ENCODE data around the gene FAM9B. TPM values are rescaled to one million over a fixed set of nuclear protein-coding genes. Genes with fewer than 3 reads are reported as not detected.

The FAM9B gene
- total RNA-seq, 2 experiments from 2014 or later, result not detected

DNA sequence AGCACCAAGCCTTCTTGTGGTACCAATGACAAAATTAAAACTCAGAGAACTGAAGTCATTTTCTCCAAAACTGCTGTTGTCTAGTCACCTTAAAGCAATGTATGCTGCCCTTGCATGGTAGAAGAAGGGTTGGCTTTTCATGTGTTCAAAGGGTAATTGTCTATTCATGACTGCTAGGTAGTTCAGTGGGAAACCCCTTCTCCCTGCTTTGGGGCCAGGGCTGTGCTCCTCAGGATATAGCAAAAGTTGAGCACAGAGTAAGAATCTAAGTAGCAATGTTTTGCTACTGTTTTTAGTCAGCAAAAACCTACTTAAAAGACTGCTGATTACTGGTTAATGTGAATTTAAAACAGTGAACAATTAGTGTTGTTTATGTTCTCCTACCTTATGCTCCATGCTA, 30.8 kb upstream of the FAM9B start:
- ATAC-seq (ENCODE audit: poor library complexity) (no peak), DNase-seq (no peak)
- Mint-ChIP-seq H3K27ac (no peak overlapping the region), H3K4me3 (no peak overlapping the region), H3K36me3 (ENCODE audit: low read depth) (no peaks in the 10 kb centered on the region), H3K27me3 (no peaks in the 10 kb centered on the region), H3K4me1 (ENCODE audit: low read depth) (no peaks in the 10 kb centered on the region), H3K9me3 (no peaks in the 10 kb centered on the region)
- Histone ChIP-seq H3K27ac (ENCODE audit: low read depth in 1 of 2, low read length in 2 of 2) (no peak overlapping the region), H3K27me3 (ENCODE audit: control insufficient read depth in 1 of 2, insufficient read depth in 2 of 2, low read length in 2 of 2) (no peaks in the 10 kb centered on the region), H3K36me3 (ENCODE audit: insufficient read depth, low read length) (no peaks in the 10 kb centered on the region), H3K4me1 (ENCODE audit: insufficient read depth, low read length) (no peaks in the 10 kb centered on the region), H3K4me3 (ENCODE audit: low read length) (no peak overlapping the region), H3K9me3 (ENCODE audit: control insufficient read depth in 1 of 2, insufficient read depth in 1 of 2, low read length in 2 of 2) (no peaks in the 10 kb centered on the region)
- CTCF ChIA-PET, result no interaction called here
- POLR2A ChIA-PET, result no interaction called here
- intact Hi-C loops (cut with DNase I, micrococcal nuclease), result no loop called here
- TF ChIP-seq, protein P1, sequence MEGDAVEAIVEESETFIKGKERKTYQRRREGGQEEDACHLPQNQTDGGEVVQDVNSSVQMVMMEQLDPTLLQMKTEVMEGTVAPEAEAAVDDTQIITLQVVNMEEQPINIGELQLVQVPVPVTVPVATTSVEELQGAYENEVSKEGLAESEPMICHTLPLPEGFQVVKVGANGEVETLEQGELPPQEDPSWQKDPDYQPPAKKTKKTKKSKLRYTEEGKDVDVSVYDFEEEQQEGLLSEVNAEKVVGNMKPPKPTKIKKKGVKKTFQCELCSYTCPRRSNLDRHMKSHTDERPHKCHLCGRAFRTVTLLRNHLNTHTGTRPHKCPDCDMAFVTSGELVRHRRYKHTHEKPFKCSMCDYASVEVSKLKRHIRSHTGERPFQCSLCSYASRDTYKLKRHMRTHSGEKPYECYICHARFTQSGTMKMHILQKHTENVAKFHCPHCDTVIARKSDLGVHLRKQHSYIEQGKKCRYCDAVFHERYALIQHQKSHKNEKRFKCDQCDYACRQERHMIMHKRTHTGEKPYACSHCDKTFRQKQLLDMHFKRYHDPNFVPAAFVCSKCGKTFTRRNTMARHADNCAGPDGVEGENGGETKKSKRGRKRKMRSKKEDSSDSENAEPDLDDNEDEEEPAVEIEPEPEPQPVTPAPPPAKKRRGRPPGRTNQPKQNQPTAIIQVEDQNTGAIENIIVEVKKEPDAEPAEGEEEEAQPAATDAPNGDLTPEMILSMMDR (IDR thresholded peaks at IDR 0.05), result no peak

DNA sequence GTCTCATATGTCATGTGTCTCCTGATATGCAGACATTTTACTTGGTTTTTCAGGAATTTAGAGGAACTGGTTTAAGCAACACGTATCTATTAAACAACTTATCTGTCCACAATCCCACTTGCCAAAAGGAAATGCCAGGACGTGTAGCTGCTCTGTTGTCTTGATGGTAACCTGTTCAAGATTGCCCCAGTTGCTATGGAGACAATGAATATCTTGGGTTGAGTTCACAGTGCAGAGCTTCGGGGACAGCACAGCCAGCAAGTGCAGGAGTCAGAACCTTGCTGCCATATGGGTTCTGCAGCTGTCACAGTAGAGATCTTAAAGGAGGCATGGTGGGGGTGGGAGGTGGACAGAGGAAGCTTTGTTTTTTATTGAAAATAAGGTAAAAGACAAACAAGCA, 28.7 kb upstream of the FAM9B start:
- Mint-ChIP-seq H3K4me3 (no peak overlapping the region), H3K9me3 (no peaks in the 10 kb centered on the region), H3K36me3 (ENCODE audit: low read depth) (no peaks in the 10 kb centered on the region), H3K27me3 (no peaks in the 10 kb centered on the region), H3K4me1 (ENCODE audit: low read depth) (no peaks in the 10 kb centered on the region), H3K27ac (no peak overlapping the region)
- Histone ChIP-seq H3K36me3 (ENCODE audit: insufficient read depth, low read length) (no peaks in the 10 kb centered on the region), H3K27ac (ENCODE audit: low read depth in 1 of 2, low read length in 2 of 2) (no peak overlapping the region), H3K4me3 (ENCODE audit: low read length) (no peak overlapping the region), H3K9me3 (ENCODE audit: control insufficient read depth in 1 of 2, insufficient read depth in 1 of 2, low read length in 2 of 2) (no peaks in the 10 kb centered on the region), H3K4me1 (ENCODE audit: insufficient read depth, low read length) (no peaks in the 10 kb centered on the region), H3K27me3 (ENCODE audit: control insufficient read depth in 1 of 2, insufficient read depth in 2 of 2, low read length in 2 of 2) (no peaks in the 10 kb centered on the region)
- ATAC-seq (ENCODE audit: poor library complexity), result no peak
- intact Hi-C loops (cut with DNase I, micrococcal nuclease), result no loop called here
- no peak for DNase-seq
- ChIA-PET POLR2A (no interaction called here), CTCF (no interaction called here)
- TF ChIP-seq, protein P1 (IDR thresholded peaks at IDR 0.05), result no peak

- Mint-ChIP-seq H3K4me3 (no peak overlapping the region), H3K4me1 (ENCODE audit: low read depth) (no peaks in the 10 kb centered on the region), H3K27ac (no peak overlapping the region), H3K27me3 (no peaks in the 10 kb centered on the region), H3K36me3 (ENCODE audit: low read depth) (no peaks in the 10 kb centered on the region), H3K9me3 (no peaks in the 10 kb centered on the region)
- ChIA-PET POLR2A (no interaction called here), CTCF (no interaction called here)
- ATAC-seq (ENCODE audit: poor library complexity), result no peak
- Histone ChIP-seq H3K36me3 (ENCODE audit: insufficient read depth, low read length) (no peaks in the 10 kb centered on the region), H3K4me1 (ENCODE audit: insufficient read depth, low read length) (no peaks in the 10 kb centered on the region), H3K27me3 (ENCODE audit: control insufficient read depth in 1 of 2, insufficient read depth in 2 of 2, low read length in 2 of 2) (no peaks in the 10 kb centered on the region), H3K4me3 (ENCODE audit: low read length) (no peak overlapping the region), H3K27ac (ENCODE audit: low read depth in 1 of 2, low read length in 2 of 2) (no peak overlapping the region), H3K9me3 (ENCODE audit: control insufficient read depth in 1 of 2, insufficient read depth in 1 of 2, low read length in 2 of 2) (no peaks in the 10 kb centered on the region)
- intact Hi-C loops (cut with DNase I, micrococcal nuclease), result loop anchor here in 1 of 2 experiments (10.0 kb wide), 1 partner anchor 649 kb away; no protein-coding TSS in a partner anchor
- DNase-seq, result peak in 2 of 14 experiments; percentile 2 to 7
- TF ChIP-seq, protein P1 (IDR thresholded peaks at IDR 0.05), result no peak
These were observed 21.4 kb upstream of the FAM9B start for GRCh38 chrX:9055354-9055753.
